Nephron (organoid): ENCODE data around the gene PIP4K2A.

ENCODE experiments used
- H3K27ac Mint-ChIP-seq, 3 experiments: 2 replicates each; pipeline ENCODE4 v1.8.0; 2020; ENCODE audit warnings: mixed read lengths in 3 of 3, mild to moderate bottlenecking in 2 of 3, moderate library complexity in 1 of 3
- H3K27me3 Mint-ChIP-seq: 2 replicates; pipeline ENCODE4 v1.8.0; 2021; ENCODE audit warnings: low read depth, mild to moderate bottlenecking, moderate library complexity, mixed read lengths
- H3K36me3 Mint-ChIP-seq: 2 replicates; pipeline ENCODE4 v1.8.0; 2020; ENCODE audit warnings: low read depth, mixed read lengths
- H3K4me1 Mint-ChIP-seq: 2 replicates; pipeline ENCODE4 v1.8.0; 2020; ENCODE audit warnings: mixed read lengths
- H3K4me3 Mint-ChIP-seq, 3 experiments: 2 replicates each; pipeline ENCODE4 v1.8.0; 2020; ENCODE audit warnings: mild to moderate bottlenecking in 3 of 3, mixed read lengths in 3 of 3, moderate library complexity in 2 of 3
- H3K9me3 Mint-ChIP-seq: 2 replicates; pipeline ENCODE4 v1.8.0; 2020; ENCODE audit warnings: mixed read lengths
- CTCF ChIP-seq, 3 experiments: fragments of 200-600 bp; sonication (generic); IDR thresholded peaks; one replicate each; pipeline ENCODE4 v1.5.0; 2021; ENCODE audit warnings: antibody characterized with exemption in 3 of 3; ENCODE audit not compliant: unreplicated experiment in 3 of 3

Gene PIP4K2A

DNA sequence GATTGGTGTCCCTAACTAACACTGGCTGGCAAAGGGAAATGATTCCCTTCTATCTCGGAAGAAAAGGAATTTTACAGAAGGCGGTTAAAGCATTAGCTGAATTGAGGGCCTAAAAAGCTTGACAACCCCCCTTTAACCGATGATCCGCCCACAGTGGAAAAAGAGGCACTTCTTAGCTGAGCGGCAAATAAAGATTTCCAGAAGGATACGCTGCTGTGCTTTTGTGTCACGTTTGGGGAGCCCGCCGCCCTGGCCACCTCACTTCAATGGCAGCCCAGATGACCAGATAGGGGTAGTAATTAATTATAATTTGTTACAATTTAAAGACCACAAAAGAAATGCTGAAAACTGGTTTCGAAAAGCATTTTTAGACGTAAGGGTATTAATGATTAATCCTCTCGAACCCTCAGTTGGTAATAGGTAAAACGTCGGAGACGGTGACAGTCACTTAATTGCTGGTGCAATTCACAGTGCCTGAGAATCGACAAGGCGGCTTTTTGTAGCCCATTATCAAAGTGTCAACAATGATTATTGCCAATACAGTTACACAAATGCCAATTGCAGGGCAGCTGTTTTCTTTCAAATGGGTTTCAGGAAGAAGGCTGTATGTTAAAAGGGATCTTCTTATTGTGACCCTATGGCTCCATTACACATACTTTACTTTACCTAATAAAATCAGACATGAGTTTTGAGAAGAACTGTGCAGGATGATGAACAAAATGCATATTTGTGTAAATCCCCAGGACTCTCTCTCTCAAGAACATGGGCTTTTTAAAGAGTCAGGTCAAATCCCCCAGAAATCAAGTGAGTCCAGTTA, 154.1 kb downstream of the PIP4K2A start:
- peaks cover 18% of the 10 kb centered on the region for H3K36me3 Mint-ChIP-seq
- H3K27ac Mint-ChIP-seq = peak overlapping the region; percentile 10 to 44 (median 23)
- H3K9me3 Mint-ChIP-seq = no peaks in the 10 kb centered on the region
- H3K4me1 Mint-ChIP-seq = peaks cover 49% of the 10 kb centered on the region
- TF ChIP-seq CTCF (IDR thresholded peaks at IDR 0.05; ENCODE audit: unreplicated experiment in 3 of 3) = no peak
- H3K27me3 Mint-ChIP-seq = peaks cover 3% of the 10 kb centered on the region
- H3K4me3 Mint-ChIP-seq = no peak overlapping the region

- Mint-ChIP-seq H3K36me3 (no peaks in the 10 kb centered on the region), H3K27ac (no peak overlapping the region), H3K4me3 (no peak overlapping the region), H3K4me1 (peaks cover 69% of the 10 kb centered on the region), H3K9me3 (no peaks in the 10 kb centered on the region), H3K27me3 (peaks cover 3% of the 10 kb centered on the region)
- no peak for TF ChIP-seq CTCF (IDR thresholded peaks at IDR 0.05; ENCODE audit: unreplicated experiment in 3 of 3)
Observed at GRCh38 chr10:22557321-22557720, 157.1 kb downstream of the PIP4K2A start.

DNA sequence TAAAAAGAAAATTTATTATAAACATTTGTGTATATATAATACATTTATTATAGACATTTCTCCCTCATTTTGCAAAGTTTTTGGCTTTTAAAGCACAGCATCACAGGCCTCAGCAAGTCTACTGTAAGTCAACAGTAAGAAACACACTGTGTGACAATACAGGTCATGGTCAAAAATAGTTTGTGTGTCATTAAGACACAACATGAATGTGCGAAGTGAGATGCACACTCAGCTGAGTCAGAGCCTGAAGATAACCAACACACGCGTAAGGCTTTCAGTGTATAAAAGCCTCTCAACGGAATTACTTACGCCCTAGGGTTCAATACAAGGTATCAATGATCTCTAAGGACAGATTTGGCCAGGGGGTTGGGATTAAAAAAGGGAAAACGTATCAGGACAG, 157.6 kb downstream of the PIP4K2A start:
- H3K4me3 Mint-ChIP-seq = no peak overlapping the region
- TF ChIP-seq CTCF (IDR thresholded peaks at IDR 0.05; ENCODE audit: unreplicated experiment in 3 of 3) = no peak
- no peaks in the 10 kb centered on the region for H3K9me3 Mint-ChIP-seq
- H3K27ac Mint-ChIP-seq = no peak overlapping the region
- H3K36me3 Mint-ChIP-seq = no peaks in the 10 kb centered on the region
- H3K4me1 Mint-ChIP-seq = peaks cover 72% of the 10 kb centered on the region
- H3K27me3 Mint-ChIP-seq = peaks cover under 1% of the 10 kb centered on the region

DNA sequence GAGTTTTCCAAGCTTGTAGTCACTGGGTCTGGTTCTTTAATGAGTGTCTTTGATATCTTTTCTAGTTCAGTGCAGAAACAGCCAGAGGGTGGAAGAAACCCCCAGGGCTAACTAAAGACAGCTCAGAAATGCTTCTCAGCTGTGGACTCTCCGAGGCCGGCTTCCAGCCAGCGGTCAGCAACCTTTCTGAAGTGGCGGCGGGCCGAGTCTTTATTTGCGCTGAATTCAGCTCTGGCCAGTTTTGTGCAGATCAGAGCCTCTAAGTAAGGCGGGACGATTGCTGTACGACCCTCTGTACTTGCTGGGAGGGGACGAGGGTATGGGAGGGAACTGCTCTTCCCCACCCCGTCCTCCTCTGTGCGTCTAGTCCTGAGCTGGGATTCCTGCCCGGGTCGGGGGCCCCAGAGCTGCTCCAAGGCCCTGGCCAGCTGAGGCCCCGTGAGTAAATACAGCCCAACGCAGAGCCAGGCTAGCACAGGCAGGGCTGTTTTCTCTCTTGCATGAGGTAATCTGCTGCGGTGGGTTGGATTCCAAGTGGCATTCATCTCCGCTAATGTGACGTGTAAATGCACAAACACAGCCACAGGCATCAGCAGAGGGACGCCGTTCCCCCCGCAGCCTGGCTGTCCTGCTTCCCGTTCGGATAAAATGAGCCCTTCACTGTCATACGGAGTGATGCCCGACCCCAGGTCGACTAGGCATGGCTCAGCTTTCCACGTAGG, 159.8 kb downstream of the PIP4K2A start:
- Mint-ChIP-seq H3K4me3 (peak overlapping the region; percentile 61 to 80 (median 77)), H3K27ac (peak overlapping the region; percentile 95 to 98 (median 97)), H3K9me3 (no peaks in the 10 kb centered on the region), H3K36me3 (peaks cover 5% of the 10 kb centered on the region), H3K4me1 (peaks cover 71% of the 10 kb centered on the region), H3K27me3 (no peaks in the 10 kb centered on the region)
- TF ChIP-seq CTCF (IDR thresholded peaks at IDR 0.05; ENCODE audit: unreplicated experiment in 3 of 3) = no peak

DNA sequence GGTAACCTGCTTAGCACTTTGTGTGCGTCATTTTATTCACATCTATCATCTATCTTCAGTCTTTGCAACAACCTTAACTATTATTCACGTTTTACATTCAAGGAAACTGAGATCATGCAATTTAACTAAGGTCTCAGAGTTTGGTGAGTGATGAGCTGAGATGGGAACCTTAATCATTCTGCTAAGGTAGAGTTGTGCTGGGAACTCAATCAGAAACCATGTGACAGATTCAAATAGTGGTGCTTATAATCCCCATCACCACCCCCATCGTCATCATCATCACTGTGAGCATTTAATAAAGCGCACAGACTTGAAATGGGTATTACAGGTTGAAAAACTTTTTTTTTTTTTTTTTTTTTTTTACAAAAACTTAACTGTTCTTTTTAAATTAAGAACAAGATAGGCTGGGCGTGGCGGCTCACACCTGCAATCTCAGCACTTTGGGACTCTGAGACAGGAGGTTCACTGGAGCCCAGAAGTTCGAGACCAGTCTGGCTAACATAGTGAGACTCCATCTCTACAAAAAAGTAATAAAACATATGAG, 160.9 kb downstream of the PIP4K2A start:
- Mint-ChIP-seq H3K27me3 (no peaks in the 10 kb centered on the region), H3K36me3 (peaks cover 5% of the 10 kb centered on the region), H3K4me1 (peaks cover 60% of the 10 kb centered on the region), H3K27ac (peak overlapping the region; percentile 50 to 98 (median 95)), H3K4me3 (no peak overlapping the region), H3K9me3 (no peaks in the 10 kb centered on the region)
- no peak for TF ChIP-seq CTCF (IDR thresholded peaks at IDR 0.05; ENCODE audit: unreplicated experiment in 3 of 3)
